ENCODE measurements around the gene POLR2H.

POLR2H gene

GRCh38 chr3:184409946-184410500, 48.5 kb downstream of the POLR2H start:
- H3K4me3 ChIP-seq: no peak overlapping the region
- H3K27ac ChIP-seq: no peak overlapping the region
- TF ChIP-seq CTCF (IDR thresholded peaks at IDR 0.05): no peak
- DNase-seq (ENCODE audit: low spot score): no peak

- Histone ChIP-seq H3K4me3 (no peak overlapping the region), H3K27ac (no peak overlapping the region)
- no peak for TF ChIP-seq CTCF (IDR thresholded peaks at IDR 0.05)
- DNase-seq (ENCODE audit: low spot score): no peak
Measured at GRCh38 chr3:184414418-184415202, 53.1 kb downstream of the POLR2H start.

GRCh38 chr3:184415203-184415490, 53.6 kb downstream of the POLR2H start:
- H3K27ac ChIP-seq: no peak overlapping the region
- no peak for DNase-seq (ENCODE audit: low spot score)
- no peak for TF ChIP-seq CTCF (IDR thresholded peaks at IDR 0.05)
- H3K4me3 ChIP-seq: no peak overlapping the region

- Histone ChIP-seq H3K4me3 (no peak overlapping the region), H3K27ac (no peak overlapping the region)
- DNase-seq (ENCODE audit: low spot score): no peak
- peak; percentile 60 for TF ChIP-seq CTCF (IDR thresholded peaks at IDR 0.05)
Measured at GRCh38 chr3:184417619-184418327, 56.3 kb downstream of the POLR2H start.

All from coronary artery (tissue), 2 donors.